ENCODE data around the gene RNASEH2A. TPM values are rescaled to one million over a fixed set of nuclear protein-coding genes. Genes with fewer than 3 reads are reported as not detected.
A peak's percentile ranks its signal among the peaks of the same experiment; 100 is the strongest.

Gene RNASEH2A
- total and polyA plus RNA-seq, 2 donors (not counting 1 experiment from before 2014, with no cell fraction given) = 14.5 to 18.9 TPM

DNA sequence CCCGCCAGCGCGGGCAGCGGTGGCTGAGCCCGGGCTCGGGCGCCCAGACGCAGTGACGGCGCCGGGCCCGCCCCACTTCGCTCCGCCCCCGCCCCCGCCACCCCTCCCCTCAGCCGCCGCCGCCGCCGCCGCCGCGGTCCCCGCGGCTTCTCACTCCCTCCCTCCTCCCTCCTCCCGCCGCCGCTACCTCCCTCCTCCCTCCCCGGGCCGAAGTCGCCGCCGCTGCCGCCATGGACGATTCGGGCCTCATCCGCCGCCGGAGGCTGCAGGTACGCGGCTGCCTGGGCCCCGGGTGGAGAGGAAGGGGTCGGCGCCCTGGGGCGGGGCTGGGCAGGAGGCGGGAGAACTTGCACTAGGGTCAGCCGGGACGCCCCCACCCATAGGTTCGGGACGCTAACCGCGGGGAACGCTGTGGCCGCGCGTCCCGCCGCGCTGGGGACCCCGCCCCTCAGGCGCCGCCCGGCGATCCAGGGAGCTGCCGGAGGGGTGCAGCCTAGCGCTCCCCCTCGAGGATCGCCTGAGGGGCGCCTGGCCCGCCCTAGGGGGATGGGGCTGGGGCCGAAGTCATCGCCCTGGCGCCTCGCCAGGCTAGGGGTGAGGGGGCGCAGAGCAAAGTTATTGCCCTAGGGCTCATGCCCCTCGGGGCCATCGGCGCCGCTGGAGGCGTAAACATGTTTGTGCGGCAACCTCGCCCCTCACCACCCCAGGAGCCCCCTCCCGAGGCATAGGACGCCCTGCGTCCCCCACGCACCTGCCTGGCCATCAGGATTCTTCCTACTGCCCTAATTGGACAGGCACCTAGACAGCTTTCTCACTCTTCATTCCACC, 27.6 kb downstream of the RNASEH2A start:
- H2AFZ ChIP-seq (ENCODE audit: insufficient read depth, low read depth, low read length, poor library complexity, severe bottlenecking) = peak overlapping the region; percentile 58
- POLR2A ChIA-PET = interaction anchor here (0.7 to 0.8 kb wide), 2 partner anchors 27 to 138 kb away, joined by 3 read pairs; partner anchors contain the start of genes FBXW9 and RNASEH2A
- TF ChIP-seq, protein P1, sequence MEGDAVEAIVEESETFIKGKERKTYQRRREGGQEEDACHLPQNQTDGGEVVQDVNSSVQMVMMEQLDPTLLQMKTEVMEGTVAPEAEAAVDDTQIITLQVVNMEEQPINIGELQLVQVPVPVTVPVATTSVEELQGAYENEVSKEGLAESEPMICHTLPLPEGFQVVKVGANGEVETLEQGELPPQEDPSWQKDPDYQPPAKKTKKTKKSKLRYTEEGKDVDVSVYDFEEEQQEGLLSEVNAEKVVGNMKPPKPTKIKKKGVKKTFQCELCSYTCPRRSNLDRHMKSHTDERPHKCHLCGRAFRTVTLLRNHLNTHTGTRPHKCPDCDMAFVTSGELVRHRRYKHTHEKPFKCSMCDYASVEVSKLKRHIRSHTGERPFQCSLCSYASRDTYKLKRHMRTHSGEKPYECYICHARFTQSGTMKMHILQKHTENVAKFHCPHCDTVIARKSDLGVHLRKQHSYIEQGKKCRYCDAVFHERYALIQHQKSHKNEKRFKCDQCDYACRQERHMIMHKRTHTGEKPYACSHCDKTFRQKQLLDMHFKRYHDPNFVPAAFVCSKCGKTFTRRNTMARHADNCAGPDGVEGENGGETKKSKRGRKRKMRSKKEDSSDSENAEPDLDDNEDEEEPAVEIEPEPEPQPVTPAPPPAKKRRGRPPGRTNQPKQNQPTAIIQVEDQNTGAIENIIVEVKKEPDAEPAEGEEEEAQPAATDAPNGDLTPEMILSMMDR (IDR thresholded peaks at IDR 0.05) = no peak
- no peak for TF ChIP-seq EZH2 (IDR thresholded peaks at IDR 0.05; ENCODE audit: borderline replicate concordance, insufficient read depth, low read depth, low read length, poor library complexity, severe bottlenecking)

More for the DNA sequence above, 27.6 kb downstream of the RNASEH2A start:
- Histone ChIP-seq H3K4me3 (ENCODE audit: control extremely low read depth in 1 of 5, extremely low read depth in 1 of 5, insufficient read depth in 1 of 5, low read depth in 2 of 5, low read length in 4 of 5) (peak overlapping the region in 4 of 5 experiments; percentile 20 to 54 (median 46)), H4K20me1 (ENCODE audit: control insufficient read depth, insufficient read depth, low read length, poor library complexity, severe bottlenecking) (no peaks in the 10 kb centered on the region), H3K27me3 (replicated peaks in 1 of 4; ENCODE audit: control extremely low read depth in 1 of 4, control insufficient read depth in 3 of 4, insufficient read depth in 4 of 4, low read length in 3 of 4) (peaks cover 3 to 94% (median 69%) of the 10 kb centered on the region in 4 experiments), H3K36me3 (replicated peaks in 1 of 2; ENCODE audit: control extremely low read depth in 1 of 2, control insufficient read depth in 1 of 2, extremely low read depth in 1 of 2, insufficient read depth in 2 of 2, low read length in 1 of 2) (no peaks in the 10 kb centered on the region), H3K4me1 (ENCODE audit: control insufficient read depth in 2 of 2, insufficient read depth in 2 of 2, low read length in 2 of 2) (peaks cover 37 to 56% of the 10 kb centered on the region in 2 donors), H3K79me2 (ENCODE audit: control insufficient read depth, insufficient read depth, low read length) (no peaks in the 10 kb centered on the region), H3K9ac (ENCODE audit: low read length) (peak overlapping the region; percentile 51), H3K27ac (ENCODE audit: low read length in 2 of 2) (no peak overlapping the region), H3K9me3 (ENCODE audit: control extremely low read depth in 1 of 3, control insufficient read depth in 2 of 3, insufficient read depth in 1 of 3, low read length in 2 of 3) (peaks cover 0 to 44% (median 7%) of the 10 kb centered on the region in 3 donors), H3K4me2 (replicated peaks; ENCODE audit: low read depth, low read length, poor library complexity, severe bottlenecking) (peak overlapping the region; percentile 95)
- Mint-ChIP-seq H3K9me3 (ENCODE audit: insufficient read depth) (no peaks in the 10 kb centered on the region), H3K4me3 (peak overlapping the region; percentile 70), H3K27me3 (peaks cover 69% of the 10 kb centered on the region), H3K27ac (peak overlapping the region; percentile 43), H3K4me1 (peaks cover 35% of the 10 kb centered on the region)
- ATAC-seq (ENCODE audit: low read depth) (peak; percentile 23), DNase-seq (peak; percentile 54)
- intact Hi-C loops (cut with micrococcal nuclease) = no loop called here
- CTCF ChIA-PET = interaction anchor here (0.6 to 1.0 kb wide), 4 partner anchors 13 to 91 kb away, joined by 3 to 5 read pairs (median 4); no protein-coding TSS in a partner anchor
- 4% methylated on average over 54 of the region's 87 CpGs for WGBS (ENCODE audit: insufficient coverage)
